H4 (cell line): Measurements from ENCODE around the gene PPME1. TPM values are rescaled to one million over a fixed set of nuclear protein-coding genes. Genes with fewer than 3 reads are reported as not detected.
A peak's percentile ranks its signal among the peaks of the same experiment; 100 is the strongest.

ENCODE experiments used
- DNase-seq: peaks from one replicate; pipeline ENCODE4 v3.0.0-alpha.2; 2015; ENCODE audit warnings: low spot score
- total RNA-seq: library from RNA; depleted of rRNA; stranded (reverse); fragments of >200 nt; shearing (Covaris generic); gene quantifications from 2 replicates; pipeline ENCODE4 v1.2.3, GENCODE V29; 2014

PPME1 gene
- total RNA-seq, 1 experiment from 2014 or later: 33.1 TPM

DNA sequence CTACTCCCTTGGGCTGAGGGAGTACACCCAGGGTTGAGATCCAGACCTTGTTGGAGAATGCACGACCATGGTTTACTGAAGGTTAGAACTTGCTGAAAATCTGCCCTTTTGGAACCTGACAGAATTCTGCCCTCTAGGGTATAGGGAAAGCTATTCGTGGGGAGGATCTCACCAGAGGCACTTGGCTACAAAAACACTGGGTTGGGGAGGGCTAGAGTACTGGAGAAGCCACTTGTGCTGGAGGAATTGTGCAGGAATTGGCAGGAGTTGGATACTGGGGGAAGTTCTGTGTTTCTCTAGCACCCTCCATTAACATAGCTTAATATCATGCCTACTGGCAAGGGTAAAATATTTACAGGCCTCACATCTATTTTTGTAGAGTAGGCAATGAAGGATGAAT, 55.8 kb downstream of the PPME1 start:
- no peak for DNase-seq

DNA sequence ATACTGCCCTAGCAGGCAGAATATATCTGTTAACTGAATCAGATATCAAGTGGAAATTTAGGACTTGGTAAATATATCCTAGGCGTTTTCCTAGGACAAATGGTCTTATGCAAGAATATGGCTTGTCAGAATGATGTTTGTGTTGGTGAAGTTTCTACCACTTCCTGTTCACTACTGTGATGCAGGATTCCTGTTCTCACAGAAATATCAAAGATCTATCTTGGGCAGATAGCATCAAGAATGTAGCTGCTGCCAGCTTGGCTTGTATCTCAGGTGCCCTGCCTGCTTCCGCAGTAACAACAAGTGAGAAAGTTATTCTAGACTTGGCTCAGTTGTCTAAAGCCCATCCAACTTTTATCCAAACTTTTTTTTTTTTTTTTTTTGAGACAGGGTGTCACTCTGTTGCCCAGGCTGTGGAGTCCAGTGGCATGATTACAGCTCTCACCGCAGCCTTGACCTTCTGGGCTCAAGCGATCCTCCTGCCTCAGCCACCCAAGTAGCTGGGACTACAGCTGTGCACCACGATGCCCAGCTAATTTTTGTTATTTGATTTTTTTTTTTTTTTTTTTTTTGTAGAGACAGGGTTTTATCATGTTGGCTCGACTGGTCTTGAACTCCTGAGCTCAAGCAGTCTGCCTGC, 61.3 kb downstream of the PPME1 start:
- DNase-seq: no peak

DNA sequence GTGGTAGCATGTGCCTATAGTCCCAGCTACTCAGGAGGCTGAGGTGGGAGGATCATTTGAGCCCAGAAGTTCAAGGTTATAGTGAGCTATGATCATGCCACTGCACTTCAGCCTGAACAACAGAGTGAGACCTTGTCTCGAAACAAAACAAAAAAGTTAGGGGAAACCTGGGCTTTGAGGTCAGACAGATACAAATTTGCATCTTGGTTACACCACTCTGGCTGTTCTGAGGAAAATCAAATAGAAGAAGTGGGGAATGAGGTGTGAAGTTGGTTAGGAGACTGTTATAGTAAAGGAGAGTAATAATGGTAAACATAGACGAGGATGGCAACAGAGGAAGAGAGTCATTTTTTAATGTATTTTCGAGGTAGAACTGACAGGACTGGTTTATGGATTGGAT, 62.6 kb downstream of the PPME1 start:
- no peak for DNase-seq

DNA sequence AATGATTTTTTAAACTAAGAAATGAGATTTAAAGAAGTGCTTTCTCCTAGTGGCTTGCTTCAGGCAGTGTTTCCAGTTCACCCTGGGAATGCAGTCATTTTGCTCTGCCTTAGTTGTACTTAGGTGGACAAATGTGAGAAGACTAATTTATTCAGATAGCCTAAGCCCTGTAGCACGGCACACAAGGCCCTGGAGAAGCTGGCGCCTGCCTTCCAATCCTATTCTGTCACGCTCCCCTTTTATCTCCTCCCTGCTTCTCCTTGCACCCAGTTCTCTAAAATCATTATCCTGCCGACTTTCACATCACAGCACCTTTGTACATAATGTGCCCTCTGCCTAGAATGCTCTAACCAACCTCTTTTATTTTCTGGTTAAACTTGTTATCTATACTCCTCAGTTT, 64.0 kb downstream of the PPME1 start:
- no peak for DNase-seq

DNA sequence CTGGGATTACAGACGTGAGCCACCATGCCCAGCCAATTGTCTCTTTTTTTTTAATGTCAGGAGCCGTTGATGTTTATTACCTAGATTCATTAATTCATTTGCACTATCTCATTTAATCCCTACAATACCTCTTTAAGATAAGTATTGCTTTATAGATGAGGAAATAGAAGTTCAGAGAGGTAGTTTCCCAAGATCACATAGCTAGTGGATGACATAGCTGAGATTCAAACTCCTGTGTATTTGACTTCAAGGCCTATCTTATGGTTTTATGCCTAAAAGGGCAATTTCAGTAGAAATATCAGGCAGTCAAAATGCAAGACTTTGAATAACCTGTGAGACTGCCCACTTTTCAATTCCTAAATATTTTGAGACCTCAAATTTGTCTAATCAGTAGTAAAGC, 66.5 kb downstream of the PPME1 start:
- no peak for DNase-seq

DNA sequence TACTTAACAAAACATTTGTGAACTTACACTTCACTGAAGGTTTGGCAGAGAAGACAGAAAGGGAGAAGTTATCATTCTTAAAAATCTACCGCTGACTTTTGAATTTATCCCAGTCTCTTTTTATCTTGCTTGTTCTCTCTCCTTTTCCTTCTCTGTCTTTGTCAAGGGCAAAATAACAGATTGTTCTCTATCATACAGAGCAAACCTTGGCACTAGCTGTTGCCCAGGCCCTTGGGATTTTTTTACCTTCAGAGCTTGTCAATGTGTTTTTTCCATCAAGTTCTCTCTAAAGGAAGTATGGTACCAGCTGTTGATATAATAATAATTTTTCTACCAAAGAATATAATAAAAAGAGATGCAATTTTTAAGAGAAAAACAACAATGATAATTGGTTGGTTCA, 67.2 kb downstream of the PPME1 start:
- DNase-seq: no peak

DNA sequence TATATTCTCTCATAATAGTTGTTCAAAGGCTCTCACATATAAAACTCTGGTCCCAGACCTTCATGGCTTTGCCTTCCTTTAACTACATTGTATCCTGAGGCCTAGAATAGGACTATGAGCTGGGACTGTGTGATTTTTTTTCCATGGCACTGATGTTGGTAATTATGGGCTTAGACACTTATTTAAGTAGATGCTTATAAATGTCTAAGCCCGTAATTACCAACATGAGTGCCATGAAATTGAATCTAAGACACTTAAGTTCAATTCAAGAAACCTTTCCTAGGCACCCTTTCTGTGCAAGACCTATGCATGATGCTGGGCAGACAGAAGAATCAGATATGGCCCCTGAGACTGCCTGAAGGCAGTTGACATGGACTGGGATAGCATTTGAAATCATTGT, 77.4 kb downstream of the PPME1 start:
- no peak for DNase-seq

DNA sequence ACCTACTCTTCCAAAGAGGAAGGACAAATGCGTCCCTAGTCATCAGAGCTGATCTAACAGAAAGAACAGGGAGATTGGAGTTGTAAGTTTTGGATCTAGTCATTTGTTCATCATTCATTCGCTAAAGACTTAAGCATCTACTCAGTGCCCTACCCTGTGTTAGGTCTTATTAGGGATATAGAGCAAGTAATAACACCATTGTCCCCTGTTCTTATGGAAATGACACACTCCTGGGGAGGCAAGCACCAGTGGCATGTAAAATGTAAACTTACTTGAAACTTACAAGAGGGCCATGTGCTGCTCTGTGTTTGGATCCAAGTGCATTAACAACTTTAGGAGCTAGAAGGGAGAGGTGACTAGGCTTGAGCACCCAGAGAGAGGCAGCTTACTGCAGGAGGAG, 78.4 kb downstream of the PPME1 start:
- DNase-seq: no peak

DNA sequence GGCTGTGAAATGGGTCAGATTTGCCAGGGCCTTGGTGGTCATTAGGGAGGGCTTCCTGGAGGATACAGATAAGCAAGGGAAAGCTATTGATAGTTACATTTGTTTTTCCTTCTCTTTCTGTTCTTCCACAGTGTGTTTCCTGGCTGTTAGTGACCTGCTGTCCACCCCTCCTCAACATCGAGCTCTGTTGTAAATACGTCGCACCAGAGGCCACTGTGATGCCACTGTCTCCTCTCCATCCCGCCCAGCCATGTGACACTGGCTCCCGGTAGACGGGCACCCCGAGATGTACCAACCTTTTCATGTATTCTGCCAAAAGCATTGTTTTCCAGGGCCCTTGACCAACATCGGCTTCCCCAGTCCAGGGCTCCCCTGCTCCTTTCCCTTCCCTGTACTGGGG, 82.3 kb downstream of the PPME1 start:
- DNase-seq: no peak

DNA sequence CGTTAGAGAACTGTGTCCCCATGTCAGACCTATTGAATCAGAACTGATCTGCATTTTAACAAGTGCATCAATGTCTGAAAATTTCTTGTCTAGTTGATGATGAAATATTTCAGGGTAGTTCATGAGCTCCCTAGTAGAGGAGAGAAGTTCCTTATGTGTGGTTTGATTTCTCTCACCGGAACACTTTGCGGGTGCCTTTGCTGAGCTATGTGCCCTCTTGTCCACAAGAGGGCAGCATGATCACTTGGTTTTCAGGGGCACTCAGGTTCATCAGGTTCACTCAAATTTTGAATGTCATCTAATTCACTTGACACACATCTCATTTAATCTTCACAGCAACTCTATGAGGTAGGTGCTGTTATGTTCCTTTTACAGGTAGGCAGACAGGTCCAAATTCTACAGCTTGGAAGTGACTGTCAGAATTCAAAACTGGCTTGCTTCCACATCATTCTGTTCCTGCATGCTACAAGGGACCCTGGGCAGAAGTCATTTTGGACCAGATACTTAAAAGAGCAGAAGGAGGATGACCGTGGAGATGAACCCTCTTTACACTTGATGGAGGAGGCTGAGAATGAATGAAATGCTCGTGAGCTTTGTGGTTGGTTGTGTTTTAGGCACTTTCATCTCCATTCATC, 84.8 kb downstream of the PPME1 start:
- DNase-seq: peak; percentile 51

DNA sequence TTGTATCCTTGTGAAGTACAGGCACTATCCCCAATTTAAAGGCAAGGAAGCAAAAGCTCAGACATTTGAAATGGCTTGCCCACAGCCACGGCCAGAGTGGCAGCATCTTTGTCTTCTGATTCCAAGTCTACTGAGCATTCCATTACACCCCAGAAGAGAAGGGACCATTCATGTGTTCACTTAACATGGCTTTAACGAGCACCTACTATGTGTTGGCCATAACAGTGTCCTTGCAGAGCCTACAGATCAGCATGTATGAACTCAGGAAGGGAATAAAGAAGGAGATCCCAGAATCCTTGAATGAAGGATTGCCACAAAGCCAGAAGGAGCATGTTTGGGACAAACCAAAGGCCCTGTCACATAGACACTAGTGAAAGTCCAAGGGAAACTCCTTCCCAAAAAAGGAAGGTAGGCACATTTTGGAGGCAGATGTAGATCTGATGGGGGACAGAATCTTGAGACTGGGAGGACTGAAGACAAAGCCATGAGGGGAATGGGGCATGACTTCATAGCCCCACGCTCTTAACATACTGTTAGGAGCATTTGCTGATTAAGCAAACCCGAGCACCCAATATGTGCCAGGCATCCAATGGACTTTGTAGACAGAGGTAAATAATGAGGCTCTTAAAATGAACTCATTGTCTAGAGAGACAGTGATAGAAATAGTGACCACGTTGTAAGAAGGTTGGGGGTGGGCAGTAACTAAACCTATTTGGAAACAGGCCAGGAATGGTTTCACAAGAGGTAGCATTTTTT, 85.5 kb downstream of the PPME1 start:
- DNase-seq: no peak

DNA sequence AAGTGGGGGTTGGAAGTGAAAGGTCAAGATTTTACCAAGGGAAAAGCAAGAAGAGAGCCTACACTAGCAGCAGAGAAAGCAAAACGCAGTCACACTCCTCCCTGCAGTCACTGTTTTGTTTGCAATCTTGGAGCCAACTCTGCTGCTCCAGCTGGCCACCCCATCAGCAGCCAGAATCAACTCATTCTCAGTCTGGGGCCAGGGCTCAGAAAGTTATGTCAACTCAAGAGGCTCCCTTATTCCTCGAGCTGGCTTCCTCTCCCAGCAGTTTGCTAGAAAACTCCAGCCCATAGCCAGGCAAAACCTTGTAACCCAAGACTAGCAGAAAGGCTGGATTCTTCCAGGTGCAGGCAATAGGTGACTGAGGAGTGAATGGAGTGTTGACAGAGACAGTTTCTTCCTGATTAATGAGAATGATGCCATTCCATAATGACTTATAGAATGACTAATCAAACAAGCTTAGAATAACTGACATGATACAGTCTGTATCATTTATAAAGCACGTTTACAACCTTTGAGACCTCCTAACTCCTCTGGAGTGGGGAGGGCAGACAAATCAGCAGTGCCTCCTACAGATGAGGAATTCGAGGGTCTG, 87.0 kb downstream of the PPME1 start:
- DNase-seq: no peak

DNA sequence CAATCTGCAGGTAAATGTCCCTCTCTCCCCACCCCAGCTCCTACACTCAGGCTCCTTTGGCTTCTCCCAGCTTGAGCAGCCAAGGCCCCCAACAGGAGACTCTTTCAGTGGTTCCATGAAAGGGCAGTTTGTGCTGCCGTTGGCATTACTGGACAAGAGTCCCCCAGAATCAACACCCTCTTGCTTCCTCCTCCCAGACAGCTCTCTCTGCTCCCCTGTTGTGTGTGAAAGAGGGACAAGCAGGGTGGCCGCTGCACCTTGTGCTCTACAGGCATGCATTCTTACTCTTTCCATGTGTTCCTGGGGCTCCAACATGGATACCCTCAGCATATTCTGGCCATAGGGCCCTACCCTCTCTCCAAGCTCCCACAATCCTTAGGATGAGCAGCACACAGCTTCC, 91.6 kb downstream of the PPME1 start:
- no peak for DNase-seq

DNA sequence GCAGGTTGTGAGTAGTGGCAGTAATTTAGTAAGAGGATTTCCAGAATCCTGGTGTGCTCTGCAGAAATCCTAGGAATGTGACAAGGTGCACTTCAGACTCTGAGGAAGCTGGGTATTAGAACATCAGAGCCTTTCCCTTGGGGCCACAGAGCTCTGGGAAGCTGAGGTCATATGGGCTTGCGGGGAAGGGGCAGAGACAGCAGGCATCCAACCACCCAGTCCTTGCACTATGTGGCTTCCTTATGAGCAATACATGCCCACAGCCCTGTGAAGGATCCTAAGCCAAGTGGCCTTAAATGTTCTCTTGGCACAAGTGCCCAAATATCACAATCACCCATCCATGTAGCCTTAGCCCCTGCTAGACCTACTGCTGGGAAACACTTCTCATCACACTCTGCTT, 94.2 kb downstream of the PPME1 start:
- DNase-seq: no peak

DNA sequence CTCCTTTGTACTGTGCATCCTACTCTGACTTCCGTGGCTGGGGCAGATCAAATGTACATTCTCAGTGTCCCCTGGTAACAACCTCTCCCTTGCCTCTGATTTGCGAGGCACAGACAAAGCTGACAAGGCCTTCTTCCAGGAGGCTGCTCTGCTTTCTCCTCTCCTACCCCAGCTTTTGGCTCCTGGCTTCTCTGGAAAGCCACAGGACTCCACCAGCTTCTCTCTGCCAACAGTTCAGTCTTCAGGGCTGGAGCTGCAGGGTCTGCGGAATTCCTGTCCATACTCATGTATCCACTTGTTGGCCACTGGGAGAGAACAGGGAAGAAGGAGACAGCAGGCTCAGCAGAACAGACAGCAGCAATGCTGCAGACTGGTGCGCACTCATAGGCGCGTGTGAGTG, 95.9 kb downstream of the PPME1 start:
- no peak for DNase-seq

DNA sequence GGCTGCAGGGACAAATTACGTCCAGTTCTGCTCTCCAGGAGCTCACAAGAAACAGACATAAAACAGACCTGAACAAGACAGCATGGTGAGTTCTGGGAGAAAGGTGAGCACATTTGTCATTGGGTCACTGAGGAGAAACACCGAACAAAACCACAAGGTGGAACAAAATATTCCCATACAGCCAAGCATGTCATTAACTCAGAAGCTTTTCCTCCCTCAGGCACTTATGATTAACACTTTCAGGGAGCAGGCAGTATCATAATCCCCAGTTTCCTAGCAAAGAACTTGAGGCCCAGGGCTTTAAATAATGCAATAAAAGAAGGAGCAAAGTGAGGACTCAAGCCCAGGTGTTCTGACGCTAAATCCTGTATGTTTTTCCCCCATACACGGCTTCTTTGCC, 97.4 kb downstream of the PPME1 start:
- DNase-seq: no peak

DNA sequence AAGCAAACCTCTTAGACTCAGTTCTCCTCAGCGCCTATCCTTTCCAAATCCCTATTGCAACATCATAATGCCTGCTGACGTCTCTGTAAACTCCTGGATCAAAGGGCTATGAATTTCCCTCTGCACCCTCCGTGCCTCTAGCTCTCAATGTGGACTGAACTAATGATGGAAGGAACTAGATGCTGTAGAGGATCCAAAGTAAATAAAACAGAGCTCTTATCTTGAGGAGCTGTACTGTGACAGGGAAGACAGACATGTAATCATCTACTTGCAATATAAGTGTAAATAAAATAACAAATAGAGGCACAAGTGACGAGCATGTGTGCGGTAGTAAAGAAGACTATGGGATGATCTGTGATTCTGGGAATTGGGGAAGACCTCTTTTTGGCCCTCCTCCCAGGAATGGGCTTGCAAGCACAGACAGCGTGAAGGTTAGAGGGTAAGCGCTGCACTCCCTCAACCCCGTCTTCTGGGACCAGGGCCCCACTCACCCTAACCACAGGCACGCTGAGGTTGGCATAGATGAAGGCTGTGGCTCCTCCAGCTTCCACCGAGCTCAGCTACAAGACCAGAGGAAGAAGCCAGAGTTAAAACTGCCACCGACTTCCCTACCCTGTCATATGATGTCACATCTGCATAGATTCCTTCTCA, 98.2 kb downstream of the PPME1 start:
- DNase-seq: peak; percentile 62

DNA sequence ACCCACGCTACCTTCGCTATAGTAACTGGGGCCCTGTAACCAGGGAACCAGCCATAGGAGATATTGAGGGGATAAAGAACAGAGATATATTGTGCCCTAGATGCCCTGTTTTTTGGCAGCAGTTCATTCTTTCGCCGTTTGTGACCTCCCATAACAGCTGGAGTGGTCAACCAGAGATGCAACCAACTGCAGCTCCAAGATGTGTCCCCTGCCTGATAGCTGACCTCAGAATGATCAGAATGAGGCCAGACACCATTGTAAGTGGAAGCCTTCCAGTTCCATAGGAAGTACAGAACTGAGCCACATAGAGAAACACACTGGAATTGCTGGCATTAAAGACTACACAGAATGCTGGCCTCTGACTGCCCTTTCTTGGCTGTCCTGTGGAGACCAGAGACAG, 101.2 kb downstream of the PPME1 start:
- DNase-seq: no peak

DNA sequence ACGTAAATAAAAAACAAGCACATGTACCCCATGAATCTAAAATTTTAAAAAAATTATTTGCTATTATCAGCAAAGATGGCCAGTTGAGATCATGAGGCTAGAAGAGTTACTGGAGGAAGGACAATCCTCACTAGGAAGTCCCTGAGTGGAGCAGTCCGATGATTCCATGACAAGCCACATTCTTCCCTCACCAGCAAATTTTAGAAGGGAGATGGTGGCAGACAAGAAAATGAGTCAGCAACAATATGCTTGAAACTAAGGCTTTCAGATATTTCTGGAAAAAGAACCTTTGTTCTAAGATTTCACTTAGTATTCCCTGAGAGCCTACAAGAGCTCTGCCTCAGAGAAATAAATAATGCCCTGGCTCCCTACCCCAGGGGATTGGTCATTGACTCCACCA, 105.5 kb downstream of the PPME1 start:
- DNase-seq: no peak

DNA sequence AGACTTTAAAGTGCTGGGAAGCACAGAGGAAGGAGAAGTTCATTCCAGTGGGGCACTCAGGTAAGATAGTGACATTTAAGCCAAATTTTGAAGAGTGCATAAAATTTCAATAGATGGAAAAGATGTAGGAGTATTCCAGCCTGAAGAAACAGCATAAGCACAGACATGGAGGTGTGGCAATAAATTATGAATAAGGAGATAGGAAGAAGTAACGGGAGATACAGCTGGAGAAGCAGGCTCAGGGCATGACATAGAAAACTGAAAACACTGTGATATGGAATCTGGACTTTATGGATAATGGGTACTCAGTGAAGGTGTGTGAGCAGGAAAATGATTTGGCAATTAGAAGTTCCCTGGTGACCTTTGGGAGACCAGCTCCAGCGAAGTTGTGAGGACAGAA, 107.0 kb downstream of the PPME1 start:
- DNase-seq: no peak

DNA sequence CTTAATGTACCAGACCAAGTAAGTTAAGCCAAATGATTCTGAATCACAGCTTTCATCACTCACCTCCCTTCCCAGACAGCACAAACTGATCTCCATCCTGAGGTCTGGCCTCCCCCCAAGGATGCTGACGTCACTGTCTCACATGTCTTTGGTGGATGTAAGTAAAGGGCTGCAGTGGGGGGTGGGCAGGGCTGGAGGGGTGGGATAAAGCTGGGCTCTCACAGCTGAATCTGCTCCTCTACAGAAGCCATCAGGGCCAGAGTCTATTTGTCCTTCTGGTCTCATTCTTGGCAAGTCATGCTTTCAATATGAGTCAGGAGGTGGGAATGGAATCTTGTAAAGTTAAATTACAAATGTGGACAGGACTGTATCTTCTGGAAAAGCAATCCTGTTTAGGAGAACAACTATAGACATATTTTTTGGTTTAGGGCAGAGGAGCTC, 107.7 kb downstream of the PPME1 start:
- DNase-seq: peak; percentile 81

DNA sequence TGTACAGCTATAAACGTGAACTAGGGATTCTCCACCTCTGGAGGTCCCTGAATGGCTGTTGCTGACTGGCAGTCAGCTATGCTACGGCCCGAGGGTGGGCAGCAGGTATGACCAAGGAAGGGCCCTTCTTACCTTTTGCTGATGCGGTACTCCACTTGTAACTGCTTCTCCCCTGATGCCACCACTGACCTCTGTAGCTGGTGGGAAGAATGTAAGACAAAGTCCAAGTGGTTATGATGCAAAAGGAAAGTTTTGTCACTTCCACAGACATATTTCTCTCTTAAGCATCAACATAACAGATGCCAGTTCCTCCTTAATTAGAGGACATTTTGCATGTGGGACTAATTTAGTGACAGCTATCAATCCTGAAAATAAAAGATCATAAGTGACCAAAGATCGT, 108.2 kb downstream of the PPME1 start:
- no peak for DNase-seq
